GM12878 (cell line): ENCODE data around the gene CUTA. TPM values are rescaled to one million over a fixed set of nuclear protein-coding genes. Genes with fewer than 3 reads are reported as not detected.

Experiments used
- ATF2 ChIP-seq: IDR thresholded peaks from 2 replicates; pipeline ENCODE4 v1.6.1; 2012; ENCODE audit warnings: low read length, inconsistent platforms
- BHLHE40 ChIP-seq, 2 experiments: fragments of 450-650 bp in 1 of 2; IDR thresholded peaks; 2 replicates each; pipeline ENCODE4 v1.6.1; 2011 to 2017; ENCODE audit warnings: low read depth in 2 of 2, borderline replicate concordance in 1 of 2, improper control_type of control experiment in 1 of 2, low read length in 1 of 2, mild to moderate bottlenecking in 1 of 2
- CEBPB ChIP-seq, 2 experiments: fragments of 150-350 bp in 1 of 2; IDR thresholded peaks; 2 replicates each; pipeline ENCODE4 v1.6.1; 2012 to 2014; ENCODE audit warnings: low read depth in 2 of 2, low read length in 2 of 2, borderline replicate concordance in 1 of 2, inconsistent platforms in 1 of 2
- CEBPZ ChIP-seq: fragments of 150-350 bp; IDR thresholded peaks from 2 replicates; pipeline ENCODE4 v1.6.1; 2016; ENCODE audit warnings: low read depth, low read length
- E2F4 ChIP-seq: IDR thresholded peaks from 2 replicates; pipeline ENCODE4 v1.6.1; 2012; ENCODE audit warnings: low read depth, low read length, improper control_type of control experiment
- EP300 ChIP-seq, 2 experiments: fragments of 150-350 bp in 1 of 2; IDR thresholded peaks; 2 replicates each; pipeline ENCODE4 v1.6.1; 2011 to 2012; ENCODE audit warnings: low read depth in 2 of 2, low read length in 2 of 2, borderline replicate concordance in 1 of 2, improper control_type of control experiment in 1 of 2, inconsistent platforms in 1 of 2; ENCODE audit not compliant: control insufficient read depth in 1 of 2
- ESRRA ChIP-seq: IDR thresholded peaks from 2 replicates; pipeline ENCODE4 v1.6.1; 2012; ENCODE audit warnings: mild to moderate bottlenecking, low read length, improper control_type of control experiment
- IKZF1 ChIP-seq: fragments of 450-650 bp; conservative IDR thresholded peaks from 2 replicates; pipeline ENCODE4 v1.6.1; 2017; ENCODE audit warnings: antibody characterized with exemption, mild to moderate bottlenecking
- JUNB ChIP-seq: IDR thresholded peaks from 2 replicates; pipeline ENCODE4 v1.6.1; 2016; ENCODE audit warnings: antibody characterized with exemption, mild to moderate bottlenecking
- KDM1A ChIP-seq: fragments of 200-600 bp; sonication (generic); IDR thresholded peaks from 2 replicates; pipeline ENCODE4 v1.6.1; 2016; ENCODE audit warnings: borderline replicate concordance
- MYC ChIP-seq: IDR thresholded peaks from 2 replicates; pipeline ENCODE4 v1.6.1; 2011; ENCODE audit warnings: mild to moderate bottlenecking, low read length, moderate library complexity, inconsistent platforms; ENCODE audit not compliant: insufficient read depth, insufficient replicate concordance, insufficient read length, severe bottlenecking
- NFXL1 ChIP-seq: fragments of 450-650 bp; IDR thresholded peaks from 2 replicates; pipeline ENCODE4 v1.6.1; 2017; ENCODE audit warnings: antibody characterized with exemption, mild to moderate bottlenecking, borderline replicate concordance
- NRF1 ChIP-seq: conservative IDR thresholded peaks from 2 replicates; pipeline ENCODE4 v1.6.1; 2011; ENCODE audit warnings: mild to moderate bottlenecking, low read depth, low read length, improper control_type of control experiment
- RAD21 ChIP-seq: IDR thresholded peaks from 2 replicates; pipeline ENCODE4 v1.6.1; 2011; ENCODE audit warnings: mild to moderate bottlenecking, low read depth, low read length, moderate library complexity; ENCODE audit not compliant: insufficient read depth
- RUNX3 ChIP-seq: IDR thresholded peaks from 2 replicates; pipeline ENCODE4 v1.6.1; 2012; ENCODE audit warnings: low read length, inconsistent platforms
- SUZ12 ChIP-seq: fragments of 200-600 bp; sonication (generic); IDR thresholded peaks from one replicate; pipeline ENCODE4 v1.6.1; 2018; ENCODE audit warnings: antibody characterized with exemption, mild to moderate bottlenecking; ENCODE audit not compliant: unreplicated experiment
- TCF3 ChIP-seq: IDR thresholded peaks from 2 replicates; pipeline ENCODE4 v1.6.1; 2012; ENCODE audit warnings: low read depth, mild to moderate bottlenecking, low read length, borderline replicate concordance; ENCODE audit not compliant: insufficient read depth
- ZBTB11 ChIP-seq: fragments of 450-650 bp; formaldehyde crosslinking; IDR thresholded peaks from 2 replicates; pipeline ENCODE4 v1.5.0; 2022; ENCODE audit warnings: mild to moderate bottlenecking, missing genetic modification characterization
- ZZZ3 ChIP-seq: IDR thresholded peaks from 2 replicates; pipeline ENCODE4 v1.6.1; 2011; ENCODE audit warnings: low read depth; ENCODE audit not compliant: control insufficient read depth, insufficient read length
- polyA plus RNA-seq, 11 experiments: library from polyadenylated mRNA; depleted of rRNA in 4 of 11; unstranded in 6 of 11; stranded (reverse) in 5 of 11; fragments of >200 nt; fragmentation: Nextera tagmentation in 4 of 11; fragmentation: Illumina TruSeq in 1 of 11; extraction: Ambion mirVana in 4 of 11; extraction: Trizol in 1 of 11; gene quantifications; 1 replicate in 1 of 11; 2 replicates in 10 of 11; pipeline versions ENCODE4 v1.2.1 to v1.2.3, GENCODE V29; 2011 to 2016; ENCODE audit warnings: inconsistent platforms in 2 of 11, missing spikeins in 2 of 11, low read depth in 1 of 11
- total RNA-seq, 4 experiments: library from RNA; depleted of rRNA in 3 of 4; stranded (reverse); fragments of >200 nt in 3 of 4; fragmentation: Illumina TruSeq in 1 of 4; extraction: Trizol in 1 of 4; gene quantifications; 2 replicates each; pipeline versions ENCODE4 v1.2.1 to v1.2.3, GENCODE V29; 2013 to 2021

Gene CUTA
- total and polyA plus RNA-seq, 10 of the 15 experiments (the other 5 are each of a cell fraction or from before 2014, with no cell fraction given): 102 to 293 (median 189) TPM

- no peak for TF ChIP-seq ZBTB11 (CRISPR knock-in tag)
- TF ChIP-seq E2F4: no peak
- no peak for TF ChIP-seq SUZ12
- TF ChIP-seq ESRRA: no peak
- no peak for TF ChIP-seq JUNB
- TF ChIP-seq CEBPB (IDR thresholded peaks at IDR 0.05; ENCODE audit: borderline replicate concordance in 1 of 2, low read depth in 2 of 2, low read length in 2 of 2): no peak
- no peak for TF ChIP-seq RAD21
- TF ChIP-seq RUNX3: no peak
- peak; percentile 88 for TF ChIP-seq IKZF1
- TF ChIP-seq CEBPZ: no peak
- TF ChIP-seq MYC: peak; percentile 13
- TF ChIP-seq BHLHE40 (IDR thresholded peaks at IDR 0.05; ENCODE audit: borderline replicate concordance in 1 of 2, low read depth in 2 of 2, low read length in 1 of 2): peak; percentile 99 to 100
- no peak; a peak in 1 of 4 replicates for TF ChIP-seq EP300 (IDR thresholded peaks at IDR 0.05; ENCODE audit: borderline replicate concordance in 1 of 2, control insufficient read depth in 1 of 2, low read depth in 2 of 2, low read length in 2 of 2)
- TF ChIP-seq TCF3: no peak
- TF ChIP-seq ZZZ3: no peak
- no peak for TF ChIP-seq NFXL1
- TF ChIP-seq NRF1: 0 out of 2 replicates have a peak, but pooled peaks have one; percentile 9
- no peak for TF ChIP-seq KDM1A
- no peak for TF ChIP-seq ATF2
These were observed at the start of gene CUTA (continued) for GRCh38 chr6:33417903-33418689.
